ENCODE results near the gene SH2B2.

The SH2B2 gene

DNA sequence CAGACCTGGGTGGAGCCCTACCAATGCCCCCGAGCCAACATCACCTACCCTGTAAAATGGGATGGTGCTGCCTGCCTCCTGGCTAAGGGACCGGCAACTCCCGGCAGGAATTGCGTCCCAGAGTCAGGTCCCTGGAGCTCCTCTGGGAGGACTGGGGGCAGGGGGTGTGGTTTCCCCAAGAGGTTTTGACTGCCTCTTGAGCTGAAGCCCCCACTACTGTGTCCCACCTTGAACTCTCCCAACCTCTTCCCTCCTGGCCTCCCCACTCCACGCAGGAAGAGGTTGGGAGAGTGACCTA lies 1.3 kb downstream of the SH2B2 start:
- peaks cover 8% of the 10 kb centered on the region; the same call in 1 of the 2 replicates for H3K4me1 ChIP-seq
- TF ChIP-seq, protein P1, sequence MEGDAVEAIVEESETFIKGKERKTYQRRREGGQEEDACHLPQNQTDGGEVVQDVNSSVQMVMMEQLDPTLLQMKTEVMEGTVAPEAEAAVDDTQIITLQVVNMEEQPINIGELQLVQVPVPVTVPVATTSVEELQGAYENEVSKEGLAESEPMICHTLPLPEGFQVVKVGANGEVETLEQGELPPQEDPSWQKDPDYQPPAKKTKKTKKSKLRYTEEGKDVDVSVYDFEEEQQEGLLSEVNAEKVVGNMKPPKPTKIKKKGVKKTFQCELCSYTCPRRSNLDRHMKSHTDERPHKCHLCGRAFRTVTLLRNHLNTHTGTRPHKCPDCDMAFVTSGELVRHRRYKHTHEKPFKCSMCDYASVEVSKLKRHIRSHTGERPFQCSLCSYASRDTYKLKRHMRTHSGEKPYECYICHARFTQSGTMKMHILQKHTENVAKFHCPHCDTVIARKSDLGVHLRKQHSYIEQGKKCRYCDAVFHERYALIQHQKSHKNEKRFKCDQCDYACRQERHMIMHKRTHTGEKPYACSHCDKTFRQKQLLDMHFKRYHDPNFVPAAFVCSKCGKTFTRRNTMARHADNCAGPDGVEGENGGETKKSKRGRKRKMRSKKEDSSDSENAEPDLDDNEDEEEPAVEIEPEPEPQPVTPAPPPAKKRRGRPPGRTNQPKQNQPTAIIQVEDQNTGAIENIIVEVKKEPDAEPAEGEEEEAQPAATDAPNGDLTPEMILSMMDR (IDR thresholded peaks at IDR 0.05; ENCODE audit: low read depth, low read length) = no peak
- no peaks in the 10 kb centered on the region; the same call in 1 of the 2 replicates for H3K36me3 ChIP-seq
- H3K27me3 ChIP-seq = no peaks in the 10 kb centered on the region
- no peak for DNase-seq
- H3K9me3 ChIP-seq = no peaks in the 10 kb centered on the region
- peak overlapping the region; percentile 79 for H3K4me3 ChIP-seq (ENCODE audit: low read depth, low read length)

DNA sequence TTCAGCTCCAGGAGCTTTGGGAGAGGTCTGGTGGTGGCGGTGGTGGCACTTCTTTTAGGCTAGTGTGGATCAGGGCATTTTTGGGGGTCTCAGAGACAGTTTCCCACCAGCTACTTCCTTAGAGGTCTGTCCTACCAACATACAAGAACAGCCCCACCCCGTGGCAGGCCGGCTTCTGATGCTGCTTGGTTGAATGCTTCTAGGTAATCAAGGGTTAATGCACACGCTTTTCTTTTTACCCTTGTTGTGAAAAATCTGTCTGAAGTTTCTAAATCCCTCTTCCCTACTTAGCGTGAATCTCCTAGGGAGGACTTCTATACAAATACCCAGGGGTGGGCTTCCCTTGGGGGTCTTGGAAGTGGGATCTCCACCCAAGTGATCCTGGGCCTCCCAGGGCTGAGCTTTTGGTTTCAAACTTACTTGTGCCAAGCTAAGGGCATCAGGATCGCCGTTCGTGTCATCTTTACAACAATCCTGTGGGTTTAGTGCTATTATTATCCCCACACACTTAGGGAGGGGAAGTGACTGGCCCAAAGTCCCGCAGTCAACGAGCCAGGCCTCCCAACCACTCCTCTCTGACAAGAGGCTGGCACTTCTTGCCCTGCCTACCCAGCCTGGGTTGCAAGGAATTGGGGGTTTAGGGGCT lies 1.7 kb downstream of the SH2B2 start:
- Histone ChIP-seq H3K36me3 (no peaks in the 10 kb centered on the region; the same call in 1 of the 2 replicates), H3K4me3 (ENCODE audit: low read depth, low read length) (peak overlapping the region; percentile 79), H3K4me1 (peaks cover 8% of the 10 kb centered on the region; the same call in 1 of the 2 replicates), H3K9me3 (no peaks in the 10 kb centered on the region), H3K27me3 (no peaks in the 10 kb centered on the region)
- no peak for DNase-seq
- TF ChIP-seq, protein P1 (IDR thresholded peaks at IDR 0.05; ENCODE audit: low read depth, low read length) = no peak

DNA sequence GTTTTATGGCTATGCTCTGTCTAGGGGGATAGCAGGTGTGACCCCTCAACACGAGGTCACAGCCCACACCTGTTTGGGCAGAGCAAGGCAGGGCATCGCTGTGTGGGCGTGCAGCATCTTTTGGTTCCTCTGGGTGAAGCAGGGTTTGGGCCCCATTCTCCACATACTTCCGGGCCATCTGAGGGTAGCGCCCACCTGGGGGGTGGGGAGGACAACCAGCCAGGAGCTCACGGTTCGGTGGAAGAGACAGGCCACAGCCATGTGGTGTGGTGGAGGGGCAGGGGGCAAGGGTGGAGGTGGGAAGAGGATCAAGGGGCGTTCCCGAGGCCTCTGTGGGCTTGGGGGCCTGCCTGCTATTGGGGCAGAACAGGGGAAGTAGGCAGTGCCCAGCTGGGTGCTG lies 2.4 kb downstream of the SH2B2 start:
- Histone ChIP-seq H3K36me3 (no peaks in the 10 kb centered on the region; the same call in 1 of the 2 replicates), H3K4me3 (ENCODE audit: low read depth, low read length) (no peak overlapping the region), H3K4me1 (peaks cover 8% of the 10 kb centered on the region; the same call in 1 of the 2 replicates), H3K27me3 (no peaks in the 10 kb centered on the region), H3K9me3 (no peaks in the 10 kb centered on the region)
- DNase-seq = no peak
- TF ChIP-seq, protein P1 (IDR thresholded peaks at IDR 0.05; ENCODE audit: low read depth, low read length) = no peak

DNA sequence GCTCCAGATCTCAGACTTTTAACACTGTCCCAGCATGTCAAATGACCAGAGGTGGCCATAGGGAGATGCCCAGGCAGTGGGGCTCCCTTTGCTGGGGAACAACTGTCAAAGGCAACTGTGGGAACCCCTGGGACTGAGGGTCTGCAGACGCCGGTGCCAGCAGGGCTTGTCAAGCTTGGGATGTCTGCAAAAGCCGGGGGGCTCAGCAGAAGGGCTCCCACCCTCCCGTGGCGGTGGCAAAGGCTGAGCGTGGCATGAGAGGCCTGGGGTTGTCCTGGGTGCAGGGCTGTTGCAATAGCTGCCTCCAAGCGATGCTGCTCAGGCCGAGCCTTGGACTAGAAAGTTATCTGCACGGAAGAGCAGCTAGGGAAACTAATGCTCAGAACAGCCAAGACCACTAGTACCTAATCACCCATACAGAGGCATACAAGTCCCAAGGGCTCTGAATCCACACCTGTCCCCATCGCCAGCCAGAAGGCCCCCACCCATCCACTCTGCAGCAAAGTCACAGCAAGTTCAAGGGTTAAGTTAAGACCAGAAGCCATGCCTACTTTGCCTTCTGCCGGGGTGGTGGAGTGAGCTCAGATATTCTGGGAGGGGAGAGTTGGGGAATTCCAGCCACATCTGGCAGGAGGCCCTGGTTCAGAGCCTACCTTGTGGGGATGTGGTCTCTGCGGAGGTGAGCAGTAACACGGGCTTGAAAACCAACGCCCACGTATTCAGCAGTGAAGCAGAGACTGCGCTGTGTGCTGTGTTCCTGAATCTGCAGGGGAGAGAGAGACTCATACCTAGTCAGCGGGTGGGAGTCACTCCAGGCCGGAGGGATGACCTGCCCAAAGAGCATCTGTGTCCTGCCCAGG lies 4.6 kb downstream of the SH2B2 start:
- no peaks in the 10 kb centered on the region; the same call in 1 of the 2 replicates for H3K36me3 ChIP-seq
- no peak for DNase-seq
- H3K4me3 ChIP-seq (ENCODE audit: low read depth, low read length) = no peak overlapping the region
- no peaks in the 10 kb centered on the region for H3K9me3 ChIP-seq
- no peaks in the 10 kb centered on the region for H3K27me3 ChIP-seq
- TF ChIP-seq, protein P1 (IDR thresholded peaks at IDR 0.05; ENCODE audit: low read depth, low read length) = no peak
- no peaks in the 10 kb centered on the region; the same call in 1 of the 2 replicates for H3K4me1 ChIP-seq

DNA sequence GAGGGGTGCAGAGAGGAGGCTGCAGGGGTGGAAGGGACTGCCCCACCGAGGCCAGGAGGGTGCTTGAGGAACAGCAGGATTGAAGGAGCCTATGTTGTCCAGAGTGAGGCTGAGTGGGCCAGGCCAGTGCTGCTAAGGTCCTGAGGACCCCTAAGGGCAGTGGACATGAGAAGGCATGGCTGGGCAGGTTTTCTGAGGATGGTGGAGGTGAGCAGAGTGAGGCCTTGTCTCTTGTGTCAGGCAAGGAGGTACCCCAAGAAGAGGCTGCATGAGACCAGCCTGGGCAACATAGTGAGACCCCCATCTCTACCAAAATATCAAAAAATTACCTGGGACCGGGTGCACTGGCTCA lies 5.2 kb downstream of the SH2B2 start:
- no peaks in the 10 kb centered on the region; the same call in 1 of the 2 replicates for H3K4me1 ChIP-seq
- no peak overlapping the region for H3K4me3 ChIP-seq (ENCODE audit: low read depth, low read length)
- TF ChIP-seq, protein P1 (IDR thresholded peaks at IDR 0.05; ENCODE audit: low read depth, low read length) = no peak
- H3K36me3 ChIP-seq = no peaks in the 10 kb centered on the region; the same call in 1 of the 2 replicates
- H3K27me3 ChIP-seq = no peaks in the 10 kb centered on the region
- DNase-seq = no peak
- no peaks in the 10 kb centered on the region for H3K9me3 ChIP-seq

Data from BE2C (cell line).